ENCODE data around the gene PAM. TPM values are rescaled to one million over a fixed set of nuclear protein-coding genes. Genes with fewer than 3 reads are reported as not detected.

Gene PAM
- total RNA-seq, 6 experiments from 2014 or later = 10.9 to 22.7 (median 16.8) TPM

GRCh38 chr5:102961671-102962070 is 206.6 kb downstream of the PAM start:
- Histone ChIP-seq H3K9me3 (no peaks in the 10 kb centered on the region), H3K4me3 (no peak overlapping the region), H3K27ac (no peak overlapping the region), H3K4me1 (no peaks in the 10 kb centered on the region), H3K27me3 (no peaks in the 10 kb centered on the region), H3K36me3 (no peaks in the 10 kb centered on the region)
- ATAC-seq (no peak), DNase-seq (no peak)
- 35% methylated on average over 4 of the region's 4 CpGs for WGBS (ENCODE audit: insufficient coverage, low coverage, low lambda C conversion rate, missing lambda C conversion rate)
- intact Hi-C loops (cut with DNase I) = no loop called here
- TF ChIP-seq CTCF (IDR thresholded peaks at IDR 0.05) (no peak), POLR2A (IDR thresholded peaks at IDR 0.05) (no peak)

- 85% methylated on average over 1 of the region's 1 CpG for WGBS (ENCODE audit: insufficient coverage, low coverage, low lambda C conversion rate, missing lambda C conversion rate)
- TF ChIP-seq POLR2A (IDR thresholded peaks at IDR 0.05) (no peak), CTCF (IDR thresholded peaks at IDR 0.05) (no peak)
Measured at GRCh38 chr5:102965653-102966052, 210.5 kb downstream of the PAM start.

GRCh38 chr5:102969641-102970040 is 214.5 kb downstream of the PAM start:
- Histone ChIP-seq H3K4me1 (no peaks in the 10 kb centered on the region), H3K27me3 (no peaks in the 10 kb centered on the region), H3K36me3 (no peaks in the 10 kb centered on the region), H3K9me3 (no peaks in the 10 kb centered on the region), H3K4me3 (no peak overlapping the region), H3K27ac (no peak overlapping the region)
- TF ChIP-seq CTCF (IDR thresholded peaks at IDR 0.05) = no peak
- 35% methylated on average over 3 of the region's 3 CpGs for WGBS (ENCODE audit: insufficient coverage, low coverage, low lambda C conversion rate, missing lambda C conversion rate)
- ATAC-seq (no peak), DNase-seq (no peak)
- intact Hi-C loops (cut with DNase I) = no loop called here

More at GRCh38 chr5:102965653-102966052, 210.5 kb downstream of the PAM start:
- H3K4me3 ChIP-seq = no peak overlapping the region
- no peak overlapping the region for H3K27ac ChIP-seq
- intact Hi-C loops (cut with DNase I) = no loop called here
- no peaks in the 10 kb centered on the region for H3K36me3 ChIP-seq
- no peaks in the 10 kb centered on the region for H3K4me1 ChIP-seq
- no peak for DNase-seq
- H3K27me3 ChIP-seq = no peaks in the 10 kb centered on the region
- ATAC-seq = no peak
- H3K9me3 ChIP-seq = no peaks in the 10 kb centered on the region

- no peaks in the 10 kb centered on the region for H3K9me3 ChIP-seq
- ATAC-seq (peak; percentile 37 to 80 (median 64)), DNase-seq (no peak)
- no peak overlapping the region for H3K27ac ChIP-seq
- TF ChIP-seq POLR2A (IDR thresholded peaks at IDR 0.05) (no peak), CTCF (IDR thresholded peaks at IDR 0.05) (peak in 3 of 4 donors; percentile 22 to 60 (median 46))
- H3K36me3 ChIP-seq = no peaks in the 10 kb centered on the region
- H3K4me3 ChIP-seq = no peak overlapping the region
- intact Hi-C loops (cut with DNase I) = no loop called here
- H3K27me3 ChIP-seq = no peaks in the 10 kb centered on the region
- no peaks in the 10 kb centered on the region for H3K4me1 ChIP-seq
- 82% methylated on average over 1 of the region's 1 CpG for WGBS (ENCODE audit: insufficient coverage, low coverage, low lambda C conversion rate, missing lambda C conversion rate)
Measured at GRCh38 chr5:102971676-102972293, 216.7 kb downstream of the PAM start.
